ENCODE measurements around the gene C6orf120. TPM values are rescaled to one million over a fixed set of nuclear protein-coding genes. Genes with fewer than 3 reads are reported as not detected.

The C6orf120 gene
- total RNA-seq, 1 donor from 2014 or later: 34.6 TPM

DNA sequence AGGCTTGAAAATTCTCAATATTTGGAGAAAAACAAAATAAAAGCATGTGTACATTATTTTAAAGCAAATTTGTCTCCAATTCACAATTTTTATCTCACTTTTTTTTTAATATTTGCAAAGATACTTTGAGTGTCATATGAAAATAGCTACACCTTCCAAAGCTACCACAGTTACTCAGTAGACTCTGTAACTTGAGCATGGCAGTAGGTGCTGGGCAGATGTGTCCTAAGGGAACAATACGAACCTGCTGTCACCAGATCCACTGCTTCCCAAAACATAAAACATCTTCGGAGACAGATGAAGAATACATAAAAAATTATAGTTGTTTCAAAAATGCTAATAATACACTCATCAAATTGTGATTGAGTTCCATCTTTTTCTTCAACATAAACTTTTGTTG lies 10.7 kb upstream of the C6orf120 start:
- Histone ChIP-seq H3K27me3 (ENCODE audit: insufficient read depth, low read length) (no peaks in the 10 kb centered on the region), H3K4me1 (ENCODE audit: insufficient read depth, low read length) (no peaks in the 10 kb centered on the region), H4K20me1 (ENCODE audit: insufficient read depth, low read length) (no peaks in the 10 kb centered on the region), H3K79me2 (ENCODE audit: insufficient read depth, low read length) (peaks cover 17% of the 10 kb centered on the region), H3K9me3 (ENCODE audit: insufficient read depth, low read depth, low read length) (peaks cover 2% of the 10 kb centered on the region), H3K27ac (ENCODE audit: low read depth, low read length) (no peak overlapping the region), H3K9ac (ENCODE audit: low read length) (no peak overlapping the region), H2AFZ (ENCODE audit: low read depth, low read length) (no peak overlapping the region), H3K4me3 (ENCODE audit: insufficient read depth, low read depth, low read length) (no peak overlapping the region), H3K36me3 (ENCODE audit: insufficient read depth, low read length) (peaks cover 5% of the 10 kb centered on the region), H3K4me2 (ENCODE audit: low read length) (no peak overlapping the region)
- FAIRE-seq (no peak), DNase-seq (ENCODE audit: low read depth) (no peak)
- TF ChIP-seq, protein P1, sequence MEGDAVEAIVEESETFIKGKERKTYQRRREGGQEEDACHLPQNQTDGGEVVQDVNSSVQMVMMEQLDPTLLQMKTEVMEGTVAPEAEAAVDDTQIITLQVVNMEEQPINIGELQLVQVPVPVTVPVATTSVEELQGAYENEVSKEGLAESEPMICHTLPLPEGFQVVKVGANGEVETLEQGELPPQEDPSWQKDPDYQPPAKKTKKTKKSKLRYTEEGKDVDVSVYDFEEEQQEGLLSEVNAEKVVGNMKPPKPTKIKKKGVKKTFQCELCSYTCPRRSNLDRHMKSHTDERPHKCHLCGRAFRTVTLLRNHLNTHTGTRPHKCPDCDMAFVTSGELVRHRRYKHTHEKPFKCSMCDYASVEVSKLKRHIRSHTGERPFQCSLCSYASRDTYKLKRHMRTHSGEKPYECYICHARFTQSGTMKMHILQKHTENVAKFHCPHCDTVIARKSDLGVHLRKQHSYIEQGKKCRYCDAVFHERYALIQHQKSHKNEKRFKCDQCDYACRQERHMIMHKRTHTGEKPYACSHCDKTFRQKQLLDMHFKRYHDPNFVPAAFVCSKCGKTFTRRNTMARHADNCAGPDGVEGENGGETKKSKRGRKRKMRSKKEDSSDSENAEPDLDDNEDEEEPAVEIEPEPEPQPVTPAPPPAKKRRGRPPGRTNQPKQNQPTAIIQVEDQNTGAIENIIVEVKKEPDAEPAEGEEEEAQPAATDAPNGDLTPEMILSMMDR (IDR thresholded peaks at IDR 0.05; ENCODE audit: insufficient read depth, low read depth, low read length): no peak
- no peak for TF ChIP-seq EZH2 (IDR thresholded peaks at IDR 0.05; ENCODE audit: insufficient read depth, low read length)
- Mint-ChIP-seq H3K27ac (ENCODE audit: unreplicated experiment) (no peak overlapping the region), H3K9me3 (ENCODE audit: unreplicated experiment) (peaks cover 6% of the 10 kb centered on the region), H3K36me3 (ENCODE audit: low read depth, unreplicated experiment) (peaks cover 24% of the 10 kb centered on the region), H3K4me1 (ENCODE audit: low read depth, unreplicated experiment) (peaks cover 11% of the 10 kb centered on the region), H3K4me3 (ENCODE audit: unreplicated experiment) (no peak overlapping the region), H3K27me3 (ENCODE audit: low read depth, unreplicated experiment) (no peaks in the 10 kb centered on the region)

DNA sequence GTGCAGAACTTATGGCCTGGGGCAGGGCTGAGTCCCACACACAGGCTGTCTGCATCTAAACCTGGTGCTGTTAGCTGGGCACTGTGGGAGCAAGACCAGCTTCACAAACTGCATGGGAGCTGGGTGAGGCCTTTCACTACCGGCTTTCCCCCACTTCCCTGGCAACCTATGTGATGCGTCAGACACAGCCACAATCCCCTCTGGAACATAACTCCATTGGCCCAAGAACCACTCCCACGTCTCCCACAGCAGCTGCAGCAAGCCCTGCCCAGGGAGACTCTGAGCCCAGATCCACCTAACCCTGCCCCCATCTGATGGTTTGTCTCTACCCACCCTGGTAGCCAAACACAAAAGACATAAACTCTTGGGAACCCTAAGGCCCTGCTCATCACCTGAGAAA lies 9.4 kb upstream of the C6orf120 start:
- Histone ChIP-seq H3K9me3 (ENCODE audit: insufficient read depth, low read depth, low read length) (peaks cover 2% of the 10 kb centered on the region), H3K36me3 (ENCODE audit: insufficient read depth, low read length) (peaks cover 3% of the 10 kb centered on the region), H3K27ac (ENCODE audit: low read depth, low read length) (no peak overlapping the region), H2AFZ (ENCODE audit: low read depth, low read length) (no peak overlapping the region), H3K4me1 (ENCODE audit: insufficient read depth, low read length) (peaks cover 1% of the 10 kb centered on the region), H3K79me2 (ENCODE audit: insufficient read depth, low read length) (peaks cover 20% of the 10 kb centered on the region), H3K27me3 (ENCODE audit: insufficient read depth, low read length) (no peaks in the 10 kb centered on the region), H3K9ac (ENCODE audit: low read length) (no peak overlapping the region), H3K4me2 (ENCODE audit: low read length) (no peak overlapping the region), H3K4me3 (ENCODE audit: insufficient read depth, low read depth, low read length) (no peak overlapping the region), H4K20me1 (ENCODE audit: insufficient read depth, low read length) (no peaks in the 10 kb centered on the region)
- TF ChIP-seq, protein P1 (IDR thresholded peaks at IDR 0.05; ENCODE audit: insufficient read depth, low read depth, low read length): no peak
- no peak for TF ChIP-seq EZH2 (IDR thresholded peaks at IDR 0.05; ENCODE audit: insufficient read depth, low read length)
- peaks cover 4% of the 10 kb centered on the region for H3K9me3 Mint-ChIP-seq (ENCODE audit: unreplicated experiment)
- no peak for FAIRE-seq
- peak; percentile 14 for DNase-seq (ENCODE audit: low read depth)
- H3K4me1 Mint-ChIP-seq (ENCODE audit: low read depth, unreplicated experiment): peaks cover 11% of the 10 kb centered on the region
- H3K27ac Mint-ChIP-seq (ENCODE audit: unreplicated experiment): no peak overlapping the region
- peaks cover 21% of the 10 kb centered on the region for H3K36me3 Mint-ChIP-seq (ENCODE audit: low read depth, unreplicated experiment)
- no peaks in the 10 kb centered on the region for H3K27me3 Mint-ChIP-seq (ENCODE audit: low read depth, unreplicated experiment)
- no peak overlapping the region for H3K4me3 Mint-ChIP-seq (ENCODE audit: unreplicated experiment)

DNA sequence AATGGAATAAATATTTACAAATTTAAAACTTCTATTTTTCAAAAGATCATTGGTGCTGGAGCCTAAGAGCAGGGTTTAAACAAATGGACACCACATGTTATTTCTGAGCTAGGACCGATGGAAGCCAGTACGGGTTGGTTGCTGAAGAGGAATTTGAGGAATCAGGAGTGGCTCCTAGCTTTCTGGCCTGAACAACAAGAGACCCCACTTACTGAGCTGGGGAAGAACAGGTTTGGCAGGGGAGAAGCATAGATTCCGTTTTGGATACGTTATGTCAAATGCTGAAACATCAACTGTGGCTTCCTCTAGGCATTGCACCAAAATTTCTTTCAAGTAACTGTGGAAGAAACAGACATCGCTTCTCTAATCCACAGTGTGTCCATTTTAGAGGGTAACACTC lies 6.8 kb upstream of the C6orf120 start:
- Mint-ChIP-seq H3K36me3 (ENCODE audit: low read depth, unreplicated experiment) (peaks cover 13% of the 10 kb centered on the region), H3K4me3 (ENCODE audit: unreplicated experiment) (no peak overlapping the region), H3K27ac (ENCODE audit: unreplicated experiment) (no peak overlapping the region), H3K4me1 (ENCODE audit: low read depth, unreplicated experiment) (peaks cover 12% of the 10 kb centered on the region), H3K9me3 (ENCODE audit: unreplicated experiment) (peaks cover 4% of the 10 kb centered on the region), H3K27me3 (ENCODE audit: low read depth, unreplicated experiment) (no peaks in the 10 kb centered on the region)
- H3K4me2 ChIP-seq (ENCODE audit: low read length): no peak overlapping the region
- no peaks in the 10 kb centered on the region for H3K36me3 ChIP-seq (ENCODE audit: insufficient read depth, low read length)
- no peak for FAIRE-seq
- no peak for DNase-seq (ENCODE audit: low read depth)
- no peak overlapping the region for H3K4me3 ChIP-seq (ENCODE audit: insufficient read depth, low read depth, low read length)
- H2AFZ ChIP-seq (ENCODE audit: low read depth, low read length): no peak overlapping the region
- H3K27me3 ChIP-seq (ENCODE audit: insufficient read depth, low read length): no peaks in the 10 kb centered on the region
- TF ChIP-seq, protein P1 (IDR thresholded peaks at IDR 0.05; ENCODE audit: insufficient read depth, low read depth, low read length): no peak
- no peak for TF ChIP-seq EZH2 (IDR thresholded peaks at IDR 0.05; ENCODE audit: insufficient read depth, low read length)
- H3K4me1 ChIP-seq (ENCODE audit: insufficient read depth, low read length): peaks cover 10% of the 10 kb centered on the region
- H3K27ac ChIP-seq (ENCODE audit: low read depth, low read length): no peak overlapping the region
- H3K79me2 ChIP-seq (ENCODE audit: insufficient read depth, low read length): peaks cover 33% of the 10 kb centered on the region
- no peak overlapping the region for H3K9ac ChIP-seq (ENCODE audit: low read length)
- peaks cover 3% of the 10 kb centered on the region for H4K20me1 ChIP-seq (ENCODE audit: insufficient read depth, low read length)
- peaks cover 2% of the 10 kb centered on the region for H3K9me3 ChIP-seq (ENCODE audit: insufficient read depth, low read depth, low read length)
